Umbilical cord (tissue), 2 donors: ENCODE data around the gene TP53AIP1. TPM values are rescaled to one million over a fixed set of nuclear protein-coding genes. Genes with fewer than 3 reads are reported as not detected.
A peak's percentile ranks its signal among the peaks of the same experiment; 100 is the strongest.

Experiments used
- DNase-seq: peaks from one replicate; pipeline ENCODE4 v3.0.0-alpha.2; 2015; ENCODE audit warnings: low spot score
- total RNA-seq: library from RNA; depleted of rRNA; stranded (reverse); fragments of >200 nt; gene quantifications from one replicate; pipeline ENCODE4 v1.2.3, GENCODE V29; 2014; ENCODE audit warnings: low replicate concordance; ENCODE audit not compliant: insufficient read depth

The TP53AIP1 gene
- total RNA-seq, 1 donor from 2014 or later: 3.4 TPM

- peak; percentile 38 for DNase-seq
These were observed 36.3 kb downstream of the TP53AIP1 start for GRCh38 chr11:128906185-128907050.

GRCh38 chr11:128905345-128906184 is 37.1 kb downstream of the TP53AIP1 start:
- peak; percentile 77 for DNase-seq

GRCh38 chr11:128904656-128905344 is 37.9 kb downstream of the TP53AIP1 start:
- DNase-seq: peak; percentile 58

GRCh38 chr11:128904303-128904655 is 38.4 kb downstream of the TP53AIP1 start:
- DNase-seq: no peak

GRCh38 chr11:128903248-128904061 is 39.2 kb downstream of the TP53AIP1 start:
- no peak for DNase-seq

GRCh38 chr11:128902515-128903066 is 40.1 kb downstream of the TP53AIP1 start:
- no peak for DNase-seq

GRCh38 chr11:128901653-128902514 is 40.8 kb downstream of the TP53AIP1 start:
- no peak for DNase-seq

DNA sequence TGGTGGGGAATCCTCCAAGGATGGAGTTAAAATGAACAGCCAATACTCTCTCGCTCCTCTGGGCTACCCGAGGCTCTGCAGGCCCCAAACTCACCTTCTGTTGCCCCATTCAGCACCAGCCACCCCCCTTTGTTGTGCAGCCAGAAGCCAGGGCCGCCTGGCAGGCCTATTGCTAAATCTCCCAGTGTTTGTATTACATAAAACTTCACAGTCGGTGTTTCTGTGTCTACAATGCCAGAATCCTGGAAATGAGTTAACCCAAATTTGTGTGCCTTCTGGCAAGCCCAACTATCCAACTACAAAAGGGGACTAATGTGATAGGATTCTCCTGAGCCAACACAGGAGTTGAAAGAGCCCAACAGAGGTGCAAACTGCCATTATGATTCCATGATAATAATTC is 42.2 kb downstream of the TP53AIP1 start:
- DNase-seq: no peak

DNA sequence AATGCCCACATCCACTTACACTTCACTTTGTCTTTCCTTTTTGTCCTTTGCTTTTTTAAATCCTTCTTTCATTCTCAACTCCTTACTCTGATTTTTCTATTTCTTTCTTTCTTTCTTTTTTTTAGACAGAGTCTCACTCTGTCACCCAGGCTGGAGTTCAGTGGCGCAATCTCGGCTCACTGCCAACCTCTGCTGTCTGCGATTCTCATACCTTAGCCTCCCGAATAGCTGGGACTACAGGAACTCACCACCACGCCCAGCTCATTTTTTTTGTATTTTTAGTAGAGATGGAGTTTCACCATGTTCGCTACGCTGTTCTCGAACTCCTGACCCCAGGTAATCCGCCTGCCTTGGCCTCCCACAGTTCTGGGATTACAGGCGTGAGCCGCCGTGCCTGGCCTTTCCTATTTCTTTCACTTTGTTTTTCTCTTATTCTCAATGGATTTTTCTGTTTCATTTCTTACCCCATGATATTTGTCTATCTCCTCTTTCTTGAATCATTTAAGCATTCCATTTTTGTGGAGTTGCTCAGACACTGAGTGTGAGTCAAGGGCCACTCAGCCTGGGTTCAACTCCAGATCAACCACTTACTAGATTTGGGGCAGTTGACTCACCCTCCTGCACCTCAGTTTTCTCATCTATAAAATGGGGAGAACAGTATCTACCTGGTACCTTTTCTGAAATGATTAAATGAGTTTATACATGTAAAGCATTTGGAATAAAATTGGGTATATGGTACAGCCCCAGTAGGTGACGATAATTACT is 43.9 kb downstream of the TP53AIP1 start:
- DNase-seq: no peak

GRCh38 chr11:128897826-128898225 is 44.8 kb downstream of the TP53AIP1 start:
- DNase-seq: no peak

- no peak for DNase-seq
These were observed 46.3 kb downstream of the TP53AIP1 start for GRCh38 chr11:128896356-128896755.

GRCh38 chr11:128895526-128895925 is 47.1 kb downstream of the TP53AIP1 start:
- DNase-seq: no peak

GRCh38 chr11:128894685-128895084 is 48.0 kb downstream of the TP53AIP1 start:
- DNase-seq: no peak

- no peak for DNase-seq
These were observed 48.4 kb downstream of the TP53AIP1 start for GRCh38 chr11:128894286-128894681.

DNA sequence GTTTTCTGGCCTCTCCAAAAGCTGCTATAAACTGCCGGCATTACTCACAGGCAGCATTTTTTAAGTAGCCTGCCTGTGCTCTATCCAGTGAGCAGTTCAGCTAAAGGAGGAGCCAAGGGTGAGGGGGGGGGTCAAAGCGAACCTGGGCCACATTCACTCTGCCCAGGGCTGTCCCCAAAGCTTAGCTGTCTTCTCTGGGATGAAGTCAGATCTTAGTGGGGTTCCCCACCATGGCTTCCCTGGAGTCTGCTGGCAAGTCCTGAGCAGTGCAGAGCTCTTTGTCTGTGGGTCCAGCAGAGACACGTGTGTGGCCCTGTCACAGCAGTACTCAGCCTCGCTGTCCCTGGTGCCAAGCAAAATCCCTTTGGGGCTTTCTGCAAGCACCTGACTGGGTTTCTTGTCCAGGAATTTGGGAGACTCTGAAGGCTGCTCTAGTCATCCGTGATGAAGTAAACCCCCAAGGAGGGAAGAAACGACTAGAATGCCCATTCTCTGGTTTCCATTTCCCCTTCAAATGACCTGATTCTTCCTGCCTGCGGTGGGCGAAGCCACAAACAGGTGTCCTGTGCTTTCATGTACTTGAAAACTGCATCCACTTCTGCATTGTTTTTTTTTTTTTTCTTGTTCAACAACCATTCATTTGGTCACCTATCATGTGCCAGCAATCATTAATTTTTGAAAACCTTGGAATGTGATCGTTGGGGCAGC is 48.9 kb downstream of the TP53AIP1 start:
- DNase-seq: no peak

DNA sequence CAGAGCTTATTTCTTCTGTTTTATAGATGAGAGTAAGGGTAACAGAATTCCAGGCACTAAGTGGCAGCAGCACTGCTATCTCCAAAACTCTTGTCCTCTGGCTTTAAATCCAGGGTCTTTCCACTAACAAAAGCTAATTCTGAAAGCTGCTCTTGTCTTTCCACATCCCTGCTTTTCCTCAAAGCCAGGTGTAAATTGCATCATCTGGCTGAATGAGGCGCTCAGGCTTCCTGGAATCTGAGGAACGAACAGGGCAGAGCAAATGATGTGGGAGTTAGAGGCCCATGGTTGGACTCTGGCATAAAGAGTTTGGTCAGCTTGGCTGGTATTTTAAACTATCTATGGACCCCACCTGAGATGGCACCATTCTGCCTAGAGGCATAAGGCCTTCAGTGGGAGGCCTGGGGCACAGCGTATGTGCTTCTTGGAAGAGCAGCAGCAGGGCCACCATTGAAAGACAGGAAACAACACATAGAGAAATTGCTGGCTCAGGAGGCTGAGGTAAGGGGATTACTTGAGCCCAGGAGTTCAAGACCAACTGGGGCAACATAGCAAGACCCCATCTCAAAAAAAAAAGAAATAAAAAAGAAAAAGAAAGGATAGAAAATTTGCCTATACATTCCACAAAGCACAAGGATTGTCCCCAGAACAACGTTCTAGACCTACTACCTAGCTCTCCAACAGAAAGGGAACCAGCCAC is 49.7 kb downstream of the TP53AIP1 start:
- no peak for DNase-seq

- DNase-seq: no peak
These were observed 50.7 kb downstream of the TP53AIP1 start for GRCh38 chr11:128891913-128892398.
